ENCODE measurements around the gene LRSAM1.

Gene LRSAM1

GRCh38 chr9:127537014-127537413 is 85.7 kb downstream of the LRSAM1 start:
- DNase-seq = no peak

GRCh38 chr9:127537792-127538191 is 86.5 kb downstream of the LRSAM1 start:
- DNase-seq = no peak

- no peak for DNase-seq
These were observed 87.5 kb downstream of the LRSAM1 start for GRCh38 chr9:127538849-127539258.

- no peak for DNase-seq
These were observed 88.1 kb downstream of the LRSAM1 start for GRCh38 chr9:127539259-127539981.

GRCh38 chr9:127539982-127540663 is 88.8 kb downstream of the LRSAM1 start:
- no peak for DNase-seq

- no peak for DNase-seq
These were observed 89.3 kb downstream of the LRSAM1 start for GRCh38 chr9:127540664-127541041.

GRCh38 chr9:127541176-127541575 is 89.9 kb downstream of the LRSAM1 start:
- DNase-seq = no peak

GRCh38 chr9:127541865-127542264 is 90.6 kb downstream of the LRSAM1 start:
- no peak for DNase-seq

- DNase-seq = no peak
These were observed 91.9 kb downstream of the LRSAM1 start for GRCh38 chr9:127543221-127543620.

- DNase-seq = no peak
These were observed 92.7 kb downstream of the LRSAM1 start for GRCh38 chr9:127543973-127544533.

GRCh38 chr9:127545196-127546124 is 94.2 kb downstream of the LRSAM1 start:
- DNase-seq = no peak

- no peak for DNase-seq
These were observed 95.0 kb downstream of the LRSAM1 start for GRCh38 chr9:127546125-127546832.

GRCh38 chr9:127548352-127548881 is 97.1 kb downstream of the LRSAM1 start:
- no peak for DNase-seq

- no peak for DNase-seq
These were observed 97.9 kb downstream of the LRSAM1 start for GRCh38 chr9:127549218-127549617.

GRCh38 chr9:127549751-127550150 is 98.4 kb downstream of the LRSAM1 start:
- no peak for DNase-seq

GRCh38 chr9:127550282-127550681 is 99.0 kb downstream of the LRSAM1 start:
- DNase-seq = no peak

GRCh38 chr9:127550751-127551150 is 99.4 kb downstream of the LRSAM1 start:
- DNase-seq = no peak

Measured in bone marrow (tissue), 2 donors.